H7 (cell line): ENCODE measurements around the gene PLCG2. TPM values are rescaled to one million over a fixed set of nuclear protein-coding genes. Genes with fewer than 3 reads are reported as not detected.

Experiments
- DNase-seq: peaks from one replicate; pipeline ENCODE4 v3.0.0; 2012
- H3K27me3 ChIP-seq: 2 replicates; pipeline ENCODE4 v1.6.0; 2011; ENCODE audit warnings: mild to moderate bottlenecking, low read length; ENCODE audit not compliant: control insufficient read depth, insufficient read depth
- H3K36me3 ChIP-seq: replicated peaks from 2 replicates; pipeline ENCODE4 v1.5.1; 2011; ENCODE audit warnings: low read length; ENCODE audit not compliant: control insufficient read depth, insufficient read depth
- H3K4me3 ChIP-seq: 2 replicates; pipeline ENCODE4 v1.5.1; 2011; ENCODE audit warnings: low read depth, mild to moderate bottlenecking, control low read depth, low read length, moderate library complexity; ENCODE audit not compliant: insufficient read depth
- total RNA-seq: library from RNA; depleted of rRNA; stranded (reverse); fragments of >200 nt; shearing (Covaris generic); gene quantifications from 2 replicates; pipeline ENCODE4 v1.2.3, GENCODE V29; 2014

Gene PLCG2
- total RNA-seq, 1 experiment from 2014 or later = 2.7 TPM

GRCh38 chr16:81848306-81848853 is 69.3 kb downstream of the PLCG2 start:
- H3K36me3 ChIP-seq = no peaks in the 10 kb centered on the region
- DNase-seq = no peak
- no peak overlapping the region for H3K4me3 ChIP-seq
- no peaks in the 10 kb centered on the region for H3K27me3 ChIP-seq

- H3K36me3 ChIP-seq = no peaks in the 10 kb centered on the region
- H3K4me3 ChIP-seq = no peak overlapping the region
- no peak for DNase-seq
- no peaks in the 10 kb centered on the region for H3K27me3 ChIP-seq
These were observed 71.3 kb downstream of the PLCG2 start for GRCh38 chr16:81850197-81850944.

DNA sequence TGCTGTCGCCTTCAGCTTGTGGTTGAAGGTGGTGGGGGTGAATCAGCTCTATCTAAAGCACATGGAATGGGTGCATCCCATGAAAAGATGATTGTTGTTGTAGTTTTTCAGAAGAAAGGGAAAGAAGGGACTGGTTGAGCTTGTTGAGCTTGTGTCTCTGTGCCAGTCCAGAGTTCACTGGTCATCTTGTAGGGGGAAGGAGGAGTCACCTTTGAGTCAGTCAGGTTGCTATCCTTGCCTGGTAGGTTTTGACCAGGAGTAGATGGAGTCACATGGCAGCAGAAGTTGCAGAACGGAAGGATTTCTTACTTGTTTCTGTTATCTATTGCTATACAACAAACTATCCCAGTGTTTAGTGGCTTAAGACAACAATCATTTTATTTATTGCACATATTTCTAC is 73.3 kb downstream of the PLCG2 start:
- DNase-seq = no peak
- H3K27me3 ChIP-seq = no peaks in the 10 kb centered on the region
- H3K4me3 ChIP-seq = no peak overlapping the region
- no peaks in the 10 kb centered on the region for H3K36me3 ChIP-seq

- DNase-seq = peak; percentile 65
- Histone ChIP-seq H3K27me3 (no peaks in the 10 kb centered on the region), H3K4me3 (no peak overlapping the region), H3K36me3 (no peaks in the 10 kb centered on the region)
These were observed 76.6 kb downstream of the PLCG2 start for GRCh38 chr16:81855552-81856153.

GRCh38 chr16:81860287-81861266 is 81.5 kb downstream of the PLCG2 start:
- H3K27me3 ChIP-seq = no peaks in the 10 kb centered on the region
- H3K36me3 ChIP-seq = no peaks in the 10 kb centered on the region
- H3K4me3 ChIP-seq = no peak overlapping the region
- no peak for DNase-seq

DNA sequence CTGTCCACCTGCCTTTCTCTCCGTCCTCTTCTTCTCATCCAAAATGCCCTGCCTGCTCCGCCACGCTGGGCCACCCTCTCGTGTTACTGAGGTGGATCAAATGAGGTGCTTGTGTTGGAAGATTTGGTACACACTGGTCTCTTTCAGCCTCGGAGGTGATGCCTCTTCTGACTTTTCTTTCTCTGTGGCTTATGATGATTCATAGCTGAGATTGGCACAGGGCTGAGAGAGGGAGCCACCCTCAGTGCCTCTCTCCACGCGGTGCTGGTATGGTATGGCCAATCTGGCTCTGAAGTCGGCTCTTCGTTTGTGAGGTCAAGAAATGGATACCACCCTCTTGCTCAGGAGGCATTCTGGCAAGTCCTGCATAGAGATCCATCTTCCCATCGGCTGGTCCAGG is 82.4 kb downstream of the PLCG2 start:
- no peaks in the 10 kb centered on the region for H3K27me3 ChIP-seq
- DNase-seq = no peak
- H3K4me3 ChIP-seq = no peak overlapping the region
- no peaks in the 10 kb centered on the region for H3K36me3 ChIP-seq

DNA sequence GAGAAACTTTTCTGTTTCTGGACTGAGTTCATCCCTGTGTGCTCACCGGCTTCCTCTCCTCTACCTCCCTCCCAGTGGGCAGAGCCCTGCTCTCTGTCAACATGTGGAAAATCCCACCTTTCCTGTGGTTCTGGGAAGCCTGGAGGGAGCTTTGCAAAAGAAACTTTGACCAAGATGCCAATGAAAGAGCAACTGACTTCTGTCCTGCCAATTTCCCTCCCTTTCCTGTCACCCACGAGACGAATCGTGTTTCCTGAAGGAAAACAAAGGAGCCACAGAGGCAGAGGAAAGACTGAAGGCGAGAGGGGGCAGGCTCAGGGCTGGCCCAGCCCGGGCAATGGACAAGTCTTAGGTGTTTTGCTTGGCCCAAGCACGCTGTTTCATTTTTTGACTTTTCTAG is 82.8 kb downstream of the PLCG2 start:
- Histone ChIP-seq H3K4me3 (no peak overlapping the region), H3K27me3 (no peaks in the 10 kb centered on the region), H3K36me3 (no peaks in the 10 kb centered on the region)
- DNase-seq = no peak

GRCh38 chr16:81863630-81864352 is 84.7 kb downstream of the PLCG2 start:
- no peaks in the 10 kb centered on the region for H3K27me3 ChIP-seq
- no peaks in the 10 kb centered on the region for H3K36me3 ChIP-seq
- H3K4me3 ChIP-seq = no peak overlapping the region
- peak; percentile 80 for DNase-seq

DNA sequence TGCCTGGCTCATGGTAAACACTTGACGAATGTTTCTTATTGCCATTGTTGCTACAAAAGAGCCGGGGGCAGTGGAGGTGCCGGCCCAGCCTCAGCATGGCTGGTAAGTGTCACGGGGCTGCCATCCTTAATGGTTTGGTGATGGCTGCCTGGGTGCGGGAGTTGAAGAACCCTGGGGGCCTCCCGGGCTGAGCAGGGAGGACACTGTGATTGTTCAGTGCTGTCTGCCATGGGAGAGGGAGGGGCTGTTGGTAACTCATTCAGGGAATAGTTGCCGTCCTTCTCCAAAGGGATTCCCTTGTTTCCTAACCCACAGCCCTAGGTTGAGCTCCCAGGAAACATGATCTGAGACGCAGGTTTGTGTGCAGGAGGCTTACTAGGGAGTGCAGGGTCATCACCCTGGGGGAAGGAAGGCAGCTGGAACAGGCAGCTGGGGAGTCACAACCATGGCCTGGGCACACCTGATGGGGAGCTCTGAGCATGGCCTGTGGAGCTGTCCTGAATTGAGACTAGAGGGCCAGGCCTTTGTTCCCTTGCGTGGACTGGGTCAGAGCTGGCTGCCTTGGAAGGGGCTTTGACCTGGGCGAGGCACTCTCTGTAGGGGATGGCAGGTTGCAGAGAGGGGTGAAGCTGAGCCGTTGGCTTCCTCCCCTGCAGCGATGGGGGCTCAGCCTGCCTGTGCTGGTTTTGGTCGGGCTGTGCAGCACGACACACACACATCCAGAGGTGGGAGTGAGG is 85.7 kb downstream of the PLCG2 start:
- peak; percentile 70 for DNase-seq
- Histone ChIP-seq H3K36me3 (no peaks in the 10 kb centered on the region), H3K4me3 (no peak overlapping the region), H3K27me3 (no peaks in the 10 kb centered on the region)

GRCh38 chr16:81866820-81867440 is 87.8 kb downstream of the PLCG2 start:
- Histone ChIP-seq H3K27me3 (no peaks in the 10 kb centered on the region), H3K4me3 (no peak overlapping the region), H3K36me3 (no peaks in the 10 kb centered on the region)
- DNase-seq = no peak

- no peaks in the 10 kb centered on the region for H3K36me3 ChIP-seq
- H3K4me3 ChIP-seq = no peak overlapping the region
- no peak for DNase-seq
- H3K27me3 ChIP-seq = no peaks in the 10 kb centered on the region
These were observed 89.1 kb downstream of the PLCG2 start for GRCh38 chr16:81868057-81868748.

- no peak for DNase-seq
- Histone ChIP-seq H3K4me3 (no peak overlapping the region), H3K27me3 (no peaks in the 10 kb centered on the region), H3K36me3 (no peaks in the 10 kb centered on the region)
These were observed 90.2 kb downstream of the PLCG2 start for GRCh38 chr16:81869326-81869725.

DNA sequence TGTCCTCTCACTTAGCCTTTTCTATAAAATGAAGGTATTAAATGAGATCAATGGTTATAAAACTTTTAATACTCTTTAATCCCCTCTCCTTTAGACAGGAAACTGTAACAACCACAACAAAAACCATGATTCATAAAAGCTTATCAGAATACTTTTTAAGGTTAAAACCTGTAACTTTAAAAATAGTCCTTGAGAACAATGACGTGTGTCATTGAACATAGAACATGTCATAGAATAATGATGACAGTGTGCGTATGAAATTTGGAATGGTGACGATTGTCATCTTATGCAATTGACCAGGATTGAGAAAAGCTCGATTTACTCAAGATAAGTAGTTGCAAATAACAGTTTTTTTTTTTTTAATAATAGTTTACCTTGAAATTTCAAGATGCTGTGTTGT is 94.1 kb downstream of the PLCG2 start:
- H3K4me3 ChIP-seq = no peak overlapping the region
- H3K36me3 ChIP-seq = no peaks in the 10 kb centered on the region
- no peaks in the 10 kb centered on the region for H3K27me3 ChIP-seq
- no peak for DNase-seq
